Stomach smooth muscle (tissue), 2 donors: ENCODE results near the gene TOP1.
"Not testable (repeated sequence)": the region's sequence is repeated elsewhere in the genome, so short reads cannot be mapped to it uniquely, and the experiment has no call there.

Experiments used
- H3K27ac ChIP-seq: one replicate; pipeline ENCODE4 v1.7.0; 2013; ENCODE audit warnings: mild to moderate bottlenecking, low read length, inconsistent platforms
- H3K27me3 ChIP-seq, 2 donors: one replicate each; pipeline ENCODE4 v1.7.0; 2013; ENCODE audit warnings: low read length in 2 of 2; ENCODE audit not compliant: insufficient read depth in 2 of 2, control insufficient read depth in 1 of 2
- H3K36me3 ChIP-seq, 2 donors: one replicate each; pipeline ENCODE4 v1.7.0; 2013; ENCODE audit warnings: low read length in 2 of 2; ENCODE audit not compliant: control insufficient read depth in 2 of 2, insufficient read depth in 2 of 2
- H3K4me1 ChIP-seq: one replicate; pipeline ENCODE4 v1.7.0; 2013; ENCODE audit warnings: low read length; ENCODE audit not compliant: control insufficient read depth, insufficient read depth
- H3K4me3 ChIP-seq, 2 donors: one replicate each; pipeline ENCODE4 v1.7.0; 2013; ENCODE audit warnings: low read length in 2 of 2
- H3K9ac ChIP-seq, 2 donors: one replicate each; pipeline ENCODE4 v1.7.0; 2013; ENCODE audit warnings: low read length in 2 of 2, mild to moderate bottlenecking in 1 of 2
- H3K9me3 ChIP-seq, 2 donors: one replicate each; pipeline ENCODE4 v1.7.0; 2013; ENCODE audit warnings: low read length in 2 of 2; ENCODE audit not compliant: control insufficient read depth in 2 of 2
- donor health status: healthy.
- donor health status: Pancreatic carcinoma.

The TOP1 gene

DNA sequence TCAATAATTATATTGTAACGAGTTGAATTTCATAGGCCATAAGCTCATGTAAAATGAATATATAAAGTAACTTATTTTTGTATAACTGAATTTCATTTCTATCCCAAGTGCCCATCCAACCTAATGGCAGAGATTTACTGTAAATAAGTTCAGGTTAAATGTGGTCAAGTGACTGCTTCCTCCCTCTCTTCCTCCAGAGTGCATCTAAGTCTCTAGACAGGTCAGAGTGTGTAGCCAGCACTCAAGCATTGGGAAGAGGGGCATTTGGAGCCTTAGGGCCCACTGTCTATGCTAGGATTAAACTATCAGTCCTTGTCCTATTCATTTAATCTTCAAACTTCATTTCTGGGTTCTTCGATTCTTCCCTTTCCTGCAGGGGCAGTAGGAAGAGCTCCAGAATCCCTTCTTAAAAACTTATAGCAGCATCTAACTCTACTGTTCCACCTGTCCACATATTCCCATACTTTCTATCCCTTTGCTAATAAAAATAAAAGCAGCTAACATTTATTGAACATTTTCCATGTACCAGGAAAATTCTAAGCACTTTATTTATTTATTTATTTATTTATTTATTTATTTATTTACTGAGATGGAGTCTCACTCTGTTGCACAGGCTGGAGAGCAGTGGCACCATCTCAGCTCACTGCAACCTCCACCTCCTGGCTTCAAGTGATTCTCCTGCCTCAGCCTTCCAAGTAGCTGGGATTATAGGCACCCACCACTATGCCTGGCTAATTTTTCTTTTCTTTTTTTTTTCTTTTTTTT, 36.1 kb upstream of the TOP1 start:
- Histone ChIP-seq H3K9me3 (no peaks in the 10 kb centered on the region), H3K27me3 (no peaks in the 10 kb centered on the region), H3K27ac (no peak overlapping the region), H3K36me3 (no peaks in the 10 kb centered on the region), H3K4me1 (peaks cover 5% of the 10 kb centered on the region), H3K9ac (no peak overlapping the region), H3K4me3 (no peak overlapping the region)

DNA sequence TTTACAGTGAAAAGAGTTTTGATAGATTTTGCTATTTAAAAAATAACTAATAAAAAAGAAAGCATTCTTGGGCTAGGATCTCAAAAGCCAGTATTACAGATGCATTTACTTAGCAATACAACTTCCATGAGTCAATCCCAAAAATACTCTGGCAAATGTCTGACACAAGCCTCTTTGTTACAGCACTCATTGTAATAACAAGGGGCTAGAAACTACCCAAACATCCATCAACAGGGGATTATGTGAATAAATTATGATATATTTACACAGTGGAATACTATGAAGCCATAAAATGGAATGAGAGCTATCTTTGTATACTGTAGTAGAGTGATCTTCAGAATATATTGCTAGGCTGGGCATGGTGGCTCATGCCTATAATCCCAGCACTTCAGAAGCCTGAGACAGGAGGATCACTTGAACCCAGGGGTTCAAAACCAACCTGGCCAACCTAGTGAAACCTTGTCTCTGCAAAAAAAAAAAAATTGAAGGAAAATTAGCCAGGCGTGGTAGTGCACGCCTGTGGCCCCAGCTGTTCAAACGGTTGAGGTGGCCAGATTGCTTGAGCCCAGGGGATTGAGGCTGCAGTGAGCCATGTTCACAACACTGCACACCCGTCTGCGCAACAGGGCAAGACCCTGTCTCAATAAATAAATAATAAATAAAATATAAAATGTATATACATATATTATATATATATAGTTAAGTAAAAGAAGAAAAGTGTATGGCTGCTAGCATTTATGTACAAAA, 34.7 kb upstream of the TOP1 start:
- H3K4me1 ChIP-seq: peaks cover 5% of the 10 kb centered on the region
- no peak overlapping the region for H3K27ac ChIP-seq
- no peak overlapping the region for H3K9ac ChIP-seq
- H3K27me3 ChIP-seq: no peaks in the 10 kb centered on the region
- no peak overlapping the region for H3K4me3 ChIP-seq
- no peaks in the 10 kb centered on the region for H3K9me3 ChIP-seq
- H3K36me3 ChIP-seq: no peaks in the 10 kb centered on the region

GRCh38 chr20:40996326-40996725, 32.3 kb upstream of the TOP1 start:
- Histone ChIP-seq H3K9me3 (no peaks in the 10 kb centered on the region), H3K36me3 (no peaks in the 10 kb centered on the region), H3K27ac (no peak overlapping the region), H3K9ac (no peak overlapping the region), H3K4me3 (no peak overlapping the region), H3K27me3 (no peaks in the 10 kb centered on the region), H3K4me1 (no peaks in the 10 kb centered on the region)

GRCh38 chr20:40997116-40997515, 31.5 kb upstream of the TOP1 start:
- H3K36me3 ChIP-seq: no peaks in the 10 kb centered on the region
- no peaks in the 10 kb centered on the region for H3K27me3 ChIP-seq
- H3K4me1 ChIP-seq: no peaks in the 10 kb centered on the region
- H3K4me3 ChIP-seq: no peak overlapping the region
- H3K9me3 ChIP-seq: no peaks in the 10 kb centered on the region
- no peak overlapping the region for H3K9ac ChIP-seq
- no peak overlapping the region for H3K27ac ChIP-seq

GRCh38 chr20:40999841-41000240, 28.8 kb upstream of the TOP1 start:
- Histone ChIP-seq H3K27me3 (no peaks in the 10 kb centered on the region), H3K9ac (no peak overlapping the region), H3K36me3 (no peaks in the 10 kb centered on the region), H3K27ac (no peak overlapping the region), H3K4me1 (peaks cover 9% of the 10 kb centered on the region), H3K4me3 (no peak overlapping the region), H3K9me3 (no peaks in the 10 kb centered on the region)

DNA sequence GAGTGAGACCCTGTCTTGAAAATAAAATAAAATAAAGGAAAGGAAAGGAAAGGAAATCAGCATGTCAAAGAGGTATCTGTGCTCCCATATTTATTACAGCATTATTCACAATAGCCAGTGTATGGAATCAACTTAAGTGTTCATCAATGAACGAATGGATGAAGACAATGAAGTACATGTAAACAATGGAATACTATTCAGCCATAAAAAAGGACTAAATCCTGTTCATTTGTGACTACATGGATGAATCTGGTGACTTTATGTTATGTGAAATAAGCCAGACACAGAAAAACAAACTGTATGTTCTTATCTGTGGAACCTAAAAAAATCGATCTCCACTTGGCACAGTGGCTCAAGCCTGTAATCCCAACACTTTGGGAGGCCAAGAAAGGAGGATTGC, 28.0 kb upstream of the TOP1 start:
- no peak overlapping the region for H3K4me3 ChIP-seq
- no peaks in the 10 kb centered on the region for H3K9me3 ChIP-seq
- no peak overlapping the region for H3K27ac ChIP-seq
- no peak overlapping the region for H3K9ac ChIP-seq
- H3K4me1 ChIP-seq: peaks cover 15% of the 10 kb centered on the region
- no peaks in the 10 kb centered on the region for H3K27me3 ChIP-seq
- no peaks in the 10 kb centered on the region for H3K36me3 ChIP-seq

GRCh38 chr20:41001497-41001896, 27.1 kb upstream of the TOP1 start:
- Histone ChIP-seq H3K9ac (no peak overlapping the region), H3K4me1 (peaks cover 21% of the 10 kb centered on the region), H3K36me3 (no peaks in the 10 kb centered on the region), H3K9me3 (no peaks in the 10 kb centered on the region), H3K4me3 (no peak overlapping the region), H3K27ac (no peak overlapping the region), H3K27me3 (no peaks in the 10 kb centered on the region)

DNA sequence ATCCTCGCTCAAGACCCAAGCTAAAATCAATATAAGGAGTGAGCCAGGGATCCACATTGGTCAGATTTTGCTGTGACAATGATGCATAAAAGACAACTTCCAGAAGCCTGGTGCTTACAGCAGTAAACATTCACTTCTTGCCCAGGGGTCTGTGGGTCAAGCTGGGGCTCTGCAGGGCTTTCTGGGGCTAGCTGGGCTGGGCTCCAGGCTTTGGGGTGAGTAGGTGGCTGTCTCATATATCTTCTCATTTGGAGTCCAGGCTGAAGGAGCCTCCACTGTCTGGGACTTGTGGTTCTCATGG, 25.8 kb upstream of the TOP1 start:
- peaks cover 21% of the 10 kb centered on the region for H3K4me1 ChIP-seq

DNA sequence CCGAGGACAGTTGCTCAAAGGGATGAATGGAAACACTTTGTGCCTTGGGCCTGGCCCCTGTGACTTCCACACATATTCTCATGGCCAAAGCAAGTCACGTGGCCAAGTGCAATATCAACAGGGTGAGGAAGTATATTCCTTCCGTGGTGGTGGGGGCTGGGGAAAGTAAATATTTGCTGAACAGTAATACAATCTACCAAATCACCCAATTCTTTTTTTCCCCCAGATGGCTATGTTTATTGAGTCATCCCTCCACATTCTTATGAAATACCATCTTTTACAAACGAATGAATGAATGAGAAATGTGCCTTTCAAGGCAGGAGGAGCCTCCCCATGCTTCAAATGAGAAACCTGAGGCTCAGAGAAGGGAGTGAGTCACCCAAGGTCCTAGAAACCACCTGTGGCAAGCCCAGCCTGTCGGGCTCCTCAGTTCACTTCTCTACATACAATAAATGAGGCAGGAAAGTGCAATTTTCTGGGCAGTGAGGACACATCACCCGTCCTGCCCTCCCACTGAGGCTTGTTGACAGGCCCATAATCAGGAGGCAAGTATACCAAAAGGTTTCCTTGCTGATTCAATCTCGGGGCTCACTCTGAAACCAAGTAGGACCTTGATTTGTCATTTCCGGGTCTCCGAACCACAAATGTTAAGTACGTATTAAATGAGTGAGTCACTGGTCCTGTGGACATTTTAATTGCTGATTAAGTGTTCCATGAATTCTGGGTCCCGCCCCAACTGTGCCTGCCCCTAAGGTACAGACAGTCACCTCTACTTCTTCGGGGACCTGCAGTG, 25.3 kb upstream of the TOP1 start:
- H3K9me3 ChIP-seq: no peaks in the 10 kb centered on the region
- H3K36me3 ChIP-seq: no peaks in the 10 kb centered on the region
- H3K27ac ChIP-seq: no peak overlapping the region
- H3K9ac ChIP-seq: no peak overlapping the region
- H3K4me1 ChIP-seq: peaks cover 21% of the 10 kb centered on the region
- H3K27me3 ChIP-seq: no peaks in the 10 kb centered on the region
- H3K4me3 ChIP-seq: no peak overlapping the region

More for the DNA sequence above, 25.8 kb upstream of the TOP1 start:
- Histone ChIP-seq H3K9ac (no peak overlapping the region), H3K27me3 (no peaks in the 10 kb centered on the region), H3K27ac (no peak overlapping the region), H3K36me3 (no peaks in the 10 kb centered on the region), H3K9me3 (no peaks in the 10 kb centered on the region), H3K4me3 (no peak overlapping the region)

GRCh38 chr20:41003936-41004294, 24.7 kb upstream of the TOP1 start:
- H3K27ac ChIP-seq, H3K4me3 ChIP-seq: not testable (repeated sequence)

More at GRCh38 chr20:41003936-41004294, 24.7 kb upstream of the TOP1 start:
- not testable (repeated sequence) for H3K9ac ChIP-seq, H3K27me3 ChIP-seq, H3K9me3 ChIP-seq, H3K36me3 ChIP-seq
- H3K4me1 ChIP-seq: peaks cover 21% of the 10 kb centered on the region
